Neuronal stem cell (in vitro differentiated cells): ENCODE data around the gene FARP1.

Source experiments
- DNase-seq: peaks from one replicate; pipeline ENCODE4 v3.0.0-alpha.2; 2013; ENCODE audit warnings: low spot score
- H2AFZ ChIP-seq: one replicate; pipeline ENCODE4 v1.6.1; 2013; ENCODE audit warnings: mild to moderate bottlenecking, low read length, inconsistent platforms
- H2AK5ac ChIP-seq: 2 replicates; pipeline ENCODE4 v1.6.1; 2013; ENCODE audit warnings: low read depth, mild to moderate bottlenecking, inconsistent platforms, low read length, moderate library complexity, mixed read lengths
- H2BK120ac ChIP-seq: 2 replicates; pipeline ENCODE4 v1.6.1; 2013; ENCODE audit warnings: low read depth, mild to moderate bottlenecking, inconsistent platforms, low read length, moderate library complexity, mixed read lengths
- H2BK12ac ChIP-seq: one replicate; pipeline ENCODE4 v1.6.1; 2013; ENCODE audit warnings: low read length, inconsistent platforms
- H2BK15ac ChIP-seq: 2 replicates; pipeline ENCODE4 v1.6.1; 2013; ENCODE audit warnings: mild to moderate bottlenecking, low read length, inconsistent platforms, mixed read lengths
- H2BK5ac ChIP-seq: one replicate; pipeline ENCODE4 v1.6.1; 2013; ENCODE audit warnings: inconsistent platforms, mild to moderate bottlenecking, low read length, moderate library complexity
- H3K14ac ChIP-seq: one replicate; pipeline ENCODE4 v1.6.1; 2013; ENCODE audit warnings: low read length, inconsistent platforms
- H3K18ac ChIP-seq: 2 replicates; pipeline ENCODE4 v1.6.1; 2013; ENCODE audit warnings: low read length, inconsistent platforms
- H3K23ac ChIP-seq: 2 replicates; pipeline ENCODE4 v1.6.1; 2013; ENCODE audit warnings: low read depth, mild to moderate bottlenecking, mixed read lengths, low read length, inconsistent platforms; ENCODE audit not compliant: poor library complexity
- H3K27ac ChIP-seq: replicated peaks from 3 replicates; pipeline ENCODE4 v1.5.1; 2013; ENCODE audit warnings: low read length, inconsistent platforms
- H3K27me3 ChIP-seq, 3 experiments: 2 replicates each; pipeline ENCODE4 v1.6.1; 2013; ENCODE audit warnings: low read length in 3 of 3, mild to moderate bottlenecking in 2 of 3, inconsistent platforms in 1 of 3, low read depth in 1 of 3, mixed read lengths in 1 of 3, moderate library complexity in 1 of 3; ENCODE audit not compliant: control insufficient read depth in 3 of 3, insufficient read depth in 3 of 3
- H3K36me3 ChIP-seq, 2 donors: replicated peaks in 1 of 2; 2 replicates each; pipeline ENCODE4 v1.6.1; 2013; ENCODE audit warnings: low read length in 2 of 2; ENCODE audit not compliant: control insufficient read depth in 2 of 2, insufficient read depth in 2 of 2
- H3K4ac ChIP-seq: 2 replicates; pipeline ENCODE4 v1.6.1; 2013; ENCODE audit warnings: inconsistent platforms, mild to moderate bottlenecking, low read length, moderate library complexity
- H3K4me1 ChIP-seq, 2 donors: 1 replicate in 1 of 2; 2 replicates in 1 of 2; pipeline ENCODE4 v1.6.1; 2013; ENCODE audit warnings: low read length in 2 of 2, low read depth in 1 of 2; ENCODE audit not compliant: control insufficient read depth in 2 of 2, insufficient read depth in 1 of 2
- H3K4me2 ChIP-seq: one replicate; pipeline ENCODE4 v1.6.1; 2013; ENCODE audit warnings: mild to moderate bottlenecking, low read length, inconsistent platforms; ENCODE audit not compliant: insufficient read depth, poor library complexity, severe bottlenecking
- H3K4me3 ChIP-seq, 2 donors: 2 replicates each; pipeline ENCODE4 v1.5.1; 2013; ENCODE audit warnings: low read length in 2 of 2, mild to moderate bottlenecking in 2 of 2, inconsistent platforms in 1 of 2, moderate library complexity in 1 of 2
- H3K79me1 ChIP-seq: one replicate; pipeline ENCODE4 v1.6.1; 2013; ENCODE audit warnings: low read depth, mild to moderate bottlenecking, inconsistent platforms, low read length, moderate library complexity
- H3K9ac ChIP-seq: one replicate; pipeline ENCODE4 v1.6.1; 2013; ENCODE audit warnings: mild to moderate bottlenecking, low read depth, low read length, inconsistent platforms; ENCODE audit not compliant: poor library complexity
- H3K9me3 ChIP-seq, 2 donors: replicated peaks in 1 of 2; 2 replicates each; pipeline versions ENCODE3 to v1.6.1; 2013; ENCODE audit warnings: low read length in 2 of 2, mild to moderate bottlenecking in 2 of 2, inconsistent platforms in 1 of 2, low read depth in 1 of 2, mixed read lengths in 1 of 2, moderate library complexity in 1 of 2; ENCODE audit not compliant: control insufficient read depth in 2 of 2, insufficient read depth in 1 of 2
- H4K8ac ChIP-seq: one replicate; pipeline ENCODE4 v1.6.1; 2013; ENCODE audit warnings: low read depth, mild to moderate bottlenecking, inconsistent platforms, low read length, moderate library complexity
- H4K91ac ChIP-seq: one replicate; pipeline ENCODE4 v1.6.1; 2013; ENCODE audit warnings: low read length, low read depth, mild to moderate bottlenecking, inconsistent platforms; ENCODE audit not compliant: poor library complexity
- WGBS, 2 donors: extraction: QIAGEN DNeasy Blood & Tissue Kit; methylation state at CpG; one replicate each; pipeline ENCODE4 v1.1.7; 2013; ENCODE audit warnings: missing lambda C conversion rate in 2 of 2, mixed read lengths in 1 of 2; ENCODE audit not compliant: insufficient read length in 2 of 2, insufficient replicate concordance in 1 of 2; ENCODE audit errors: extremely low coverage in 2 of 2; 5-methylcytosine and 5-hydroxymethylcytosine counted together

The FARP1 gene

DNA sequence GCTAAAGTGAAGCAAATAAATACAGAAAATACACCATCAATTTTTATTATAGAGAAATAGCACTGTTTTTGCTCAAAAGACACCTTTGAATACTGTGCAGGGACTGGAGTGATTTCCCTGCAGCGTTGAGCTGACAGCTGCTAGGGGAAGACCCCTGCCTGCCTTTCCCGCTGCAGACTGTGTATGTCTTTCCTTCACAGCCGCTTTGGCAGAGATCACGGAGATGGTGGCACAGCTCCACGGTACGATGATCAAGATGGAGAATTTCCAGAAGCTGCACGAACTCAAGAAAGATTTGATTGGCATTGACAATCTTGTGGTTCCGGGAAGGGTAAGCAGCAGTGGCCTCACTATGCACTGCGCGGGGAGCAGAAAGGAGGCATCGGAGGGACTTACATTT, 292.5 kb downstream of the FARP1 start:
- no peak overlapping the region for H2BK5ac ChIP-seq
- no peaks in the 10 kb centered on the region for H3K27me3 ChIP-seq
- H3K4ac ChIP-seq = no peak overlapping the region
- WGBS, 2 donors = no CpG with 5 or more reads among the region's 11 CpGs
- no peak overlapping the region for H2BK15ac ChIP-seq
- H3K79me1 ChIP-seq = no peaks in the 10 kb centered on the region
- peaks cover 30 to 69% of the 10 kb centered on the region in 2 donors for H3K36me3 ChIP-seq
- H3K18ac ChIP-seq = no peak overlapping the region
- no peak overlapping the region for H4K91ac ChIP-seq
- no peaks in the 10 kb centered on the region for H3K9me3 ChIP-seq
- H3K4me2 ChIP-seq = no peak overlapping the region
- no peak for DNase-seq
- no peak overlapping the region for H2AK5ac ChIP-seq
- H3K14ac ChIP-seq = no peak overlapping the region
- no peak overlapping the region for H3K23ac ChIP-seq
- no peak overlapping the region for H3K9ac ChIP-seq
- no peak overlapping the region for H3K27ac ChIP-seq
- H2BK120ac ChIP-seq = no peak overlapping the region
- no peak overlapping the region for H3K4me3 ChIP-seq
- H4K8ac ChIP-seq = no peak overlapping the region
- H3K4me1 ChIP-seq = no peaks in the 10 kb centered on the region
- no peak overlapping the region for H2AFZ ChIP-seq
- H2BK12ac ChIP-seq = no peak overlapping the region

GRCh38 chr13:98436233-98436910, 293.5 kb downstream of the FARP1 start:
- Histone ChIP-seq H3K4ac (no peak overlapping the region), H3K27ac (no peak overlapping the region), H3K79me1 (peaks cover 2% of the 10 kb centered on the region), H3K27me3 (no peaks in the 10 kb centered on the region), H3K23ac (no peak overlapping the region), H3K14ac (no peak overlapping the region), H2AK5ac (no peak overlapping the region), H2AFZ (no peak overlapping the region), H2BK5ac (no peak overlapping the region), H4K91ac (no peak overlapping the region), H3K4me3 (peak overlapping the region in 1 of 2 donors; percentile 19), H3K36me3 (peaks cover 36 to 71% of the 10 kb centered on the region in 2 donors), H3K18ac (no peak overlapping the region), H3K9ac (no peak overlapping the region), H3K4me1 (no peaks in the 10 kb centered on the region), H2BK120ac (no peak overlapping the region), H2BK15ac (no peak overlapping the region), H4K8ac (no peak overlapping the region), H2BK12ac (no peak overlapping the region), H3K9me3 (no peaks in the 10 kb centered on the region), H3K4me2 (no peak overlapping the region)
- DNase-seq = no peak
- WGBS, 2 donors = no CpG with 5 or more reads among the region's 12 CpGs

GRCh38 chr13:98438246-98439125, 295.6 kb downstream of the FARP1 start:
- no peak overlapping the region for H2AK5ac ChIP-seq
- H3K4me2 ChIP-seq = no peak overlapping the region
- H3K4me3 ChIP-seq = no peak overlapping the region
- no CpG with 5 or more reads among the region's 27 CpGs for WGBS, 2 donors
- no peaks in the 10 kb centered on the region for H3K9me3 ChIP-seq
- H3K36me3 ChIP-seq = peaks cover 38 to 83% of the 10 kb centered on the region in 2 donors
- no peak overlapping the region for H3K4ac ChIP-seq
- no peak overlapping the region for H2AFZ ChIP-seq
- H3K27ac ChIP-seq = no peak overlapping the region
- H3K18ac ChIP-seq = no peak overlapping the region
- H3K14ac ChIP-seq = no peak overlapping the region
- no peaks in the 10 kb centered on the region for H3K4me1 ChIP-seq
- H3K27me3 ChIP-seq = no peaks in the 10 kb centered on the region
- no peak overlapping the region for H2BK5ac ChIP-seq
- no peak overlapping the region for H3K23ac ChIP-seq
- no peak overlapping the region for H2BK120ac ChIP-seq
- H3K79me1 ChIP-seq = peaks cover 2% of the 10 kb centered on the region
- no peak overlapping the region for H3K9ac ChIP-seq
- H4K8ac ChIP-seq = no peak overlapping the region
- no peak overlapping the region for H2BK15ac ChIP-seq
- no peak for DNase-seq
- no peak overlapping the region for H2BK12ac ChIP-seq
- no peak overlapping the region for H4K91ac ChIP-seq

- H3K27ac ChIP-seq = no peak overlapping the region
- no peak overlapping the region for H2BK5ac ChIP-seq
- no peak overlapping the region for H2AFZ ChIP-seq
- no peak overlapping the region for H2BK120ac ChIP-seq
- no peak overlapping the region for H3K4ac ChIP-seq
- no CpG with 5 or more reads among the region's 32 CpGs for WGBS, 2 donors
- no peak overlapping the region for H3K9ac ChIP-seq
- H3K4me3 ChIP-seq = no peak overlapping the region
- H2BK12ac ChIP-seq = no peak overlapping the region
- no peaks in the 10 kb centered on the region for H3K9me3 ChIP-seq
- DNase-seq = no peak
- H3K79me1 ChIP-seq = peaks cover 2% of the 10 kb centered on the region
- H2AK5ac ChIP-seq = no peak overlapping the region
- H3K18ac ChIP-seq = no peak overlapping the region
- no peak overlapping the region for H3K14ac ChIP-seq
- no peaks in the 10 kb centered on the region for H3K27me3 ChIP-seq
- no peak overlapping the region for H4K91ac ChIP-seq
- H4K8ac ChIP-seq = no peak overlapping the region
- H3K23ac ChIP-seq = no peak overlapping the region
- H3K4me1 ChIP-seq = no peaks in the 10 kb centered on the region
- peaks cover 40 to 90% of the 10 kb centered on the region in 2 donors for H3K36me3 ChIP-seq
- no peak overlapping the region for H2BK15ac ChIP-seq
- no peak overlapping the region for H3K4me2 ChIP-seq
Observed at GRCh38 chr13:98439126-98439828, 296.4 kb downstream of the FARP1 start.
